B cell (primary cell): ENCODE data around the gene HSPBP1. TPM values are rescaled to one million over a fixed set of nuclear protein-coding genes. Genes with fewer than 3 reads are reported as not detected.

Experiments
- ATAC-seq: fragments of 200-7000 bp; cut with Tn5 transposase; one replicate; pipeline ENCODE4 v1.10.0; 2021; ENCODE audit warnings: low read depth, mild to moderate bottlenecking, moderate number of reproducible peaks, moderate library complexity
- CTCF ChIA-PET: fragments of 350-600 bp; sonication (Branson Sonifier 250); formaldehyde crosslinking; loops from one replicate; lab custom pipeline; 2021; ENCODE audit warnings: antibody characterized with exemption, inconsistent platforms; lab: Charles Lee
- POLR2A ChIA-PET: fragments of 350-600 bp; sonication (Branson Sonifier 250); formaldehyde crosslinking; loops from one replicate; lab custom pipeline; 2021; ENCODE audit warnings: antibody characterized with exemption; lab: Charles Lee
- DNase-seq: peaks from one replicate; pipeline ENCODE4 v3.0.0; 2013
- H2AFZ ChIP-seq: 2 replicates; pipeline ENCODE4 v1.6.1; 2012; ENCODE audit warnings: mild to moderate bottlenecking, low read depth, low read length; ENCODE audit not compliant: insufficient read depth, poor library complexity, severe bottlenecking
- H3K27ac ChIP-seq, 2 donors: 1 replicate in 1 of 2; 2 replicates in 1 of 2; pipeline ENCODE4 v1.5.1; 2012 to 2013; ENCODE audit warnings: low read length in 2 of 2, mild to moderate bottlenecking in 2 of 2, moderate library complexity in 1 of 2
- H3K27me3 ChIP-seq, 4 experiments: fragments of 200-600 bp in 1 of 4; sonication (generic) in 1 of 4; replicated peaks in 1 of 4; 1 replicate in 2 of 4; 2 replicates in 2 of 4; pipeline versions ENCODE4 v1.6.1 to v1.7.0; 2013 to 2016; ENCODE audit warnings: low read length in 3 of 4, mild to moderate bottlenecking in 2 of 4, mixed read lengths in 1 of 4, moderate library complexity in 1 of 4; ENCODE audit not compliant: insufficient read depth in 4 of 4, control insufficient read depth in 3 of 4; ENCODE audit errors: control extremely low read depth in 1 of 4
- H3K36me3 ChIP-seq, 2 experiments: replicated peaks in 1 of 2; 1 replicate in 1 of 2; 2 replicates in 1 of 2; pipeline versions ENCODE4 v1.6.1 to v1.7.1; 2013; ENCODE audit warnings: low read length in 1 of 2; ENCODE audit not compliant: insufficient read depth in 2 of 2, control insufficient read depth in 1 of 2; ENCODE audit errors: control extremely low read depth in 1 of 2, extremely low read depth in 1 of 2
- H3K4me1 ChIP-seq, 2 donors: fragments of 200-600 bp in 1 of 2; sonication (generic) in 1 of 2; 1 replicate in 1 of 2; 2 replicates in 1 of 2; pipeline versions ENCODE4 v1.5.1 to v1.6.1; 2013 to 2017; ENCODE audit warnings: low read length in 2 of 2; ENCODE audit not compliant: control insufficient read depth in 2 of 2, insufficient read depth in 2 of 2
- H3K4me2 ChIP-seq: replicated peaks from 2 replicates; pipeline ENCODE3; 2012; ENCODE audit warnings: mild to moderate bottlenecking, low read depth, low read length; ENCODE audit not compliant: poor library complexity, severe bottlenecking
- H3K4me3 ChIP-seq, 5 experiments: fragments of 200-600 bp in 1 of 5; sonication (generic) in 1 of 5; 1 replicate in 3 of 5; 2 replicates in 2 of 5; pipeline versions ENCODE4 v1.5.1 to v1.7.0; 2011 to 2016; ENCODE audit warnings: low read length in 4 of 5, mild to moderate bottlenecking in 4 of 5, low read depth in 2 of 5, control low read depth in 1 of 5, moderate library complexity in 1 of 5; ENCODE audit not compliant: insufficient read depth in 1 of 5; ENCODE audit errors: control extremely low read depth in 1 of 5, extremely low read depth in 1 of 5
- H3K79me2 ChIP-seq: fragments of 200-600 bp; sonication (generic); one replicate; pipeline ENCODE4 v1.6.0; 2016; ENCODE audit warnings: low read length; ENCODE audit not compliant: control insufficient read depth, insufficient read depth
- H3K9ac ChIP-seq: fragments of 200-600 bp; sonication (generic); 2 replicates; pipeline ENCODE4 v1.6.1; 2017; ENCODE audit warnings: mild to moderate bottlenecking, low read length, moderate library complexity
- H3K9me3 ChIP-seq, 3 donors: one replicate each; pipeline versions ENCODE4 v1.6.1 to v1.7.1; 2013; ENCODE audit warnings: low read length in 2 of 3; ENCODE audit not compliant: control insufficient read depth in 2 of 3, insufficient read depth in 1 of 3; ENCODE audit errors: control extremely low read depth in 1 of 3
- H4K20me1 ChIP-seq: 2 replicates; pipeline ENCODE4 v1.6.0; 2012; ENCODE audit warnings: mild to moderate bottlenecking, low read length; ENCODE audit not compliant: insufficient read depth, control insufficient read depth, poor library complexity, severe bottlenecking
- H3K27ac Mint-ChIP-seq: one replicate; pipeline ENCODE4 v1.8.0; 2021; ENCODE audit warnings: mixed read lengths
- H3K27me3 Mint-ChIP-seq: one replicate; pipeline ENCODE4 v1.8.0; 2021; ENCODE audit warnings: mixed read lengths
- H3K4me1 Mint-ChIP-seq: one replicate; pipeline ENCODE4 v1.8.0; 2021; ENCODE audit warnings: mixed read lengths
- H3K4me3 Mint-ChIP-seq: one replicate; pipeline ENCODE4 v1.8.0; 2021; ENCODE audit warnings: mixed read lengths
- H3K9me3 Mint-ChIP-seq: one replicate; pipeline ENCODE4 v1.8.0; 2022; ENCODE audit warnings: mixed read lengths; ENCODE audit not compliant: insufficient read depth
- CTCF ChIP-seq: fragments of 200-600 bp; IDR thresholded peaks from one replicate; pipeline ENCODE4 v1.8.0; 2022; ENCODE audit warnings: antibody characterized with exemption, mild to moderate bottlenecking
- EZH2 ChIP-seq: IDR thresholded peaks from 2 replicates; pipeline ENCODE4 v1.6.1; 2012; ENCODE audit warnings: borderline replicate concordance, low read depth, mild to moderate bottlenecking, moderate library complexity, low read length; ENCODE audit not compliant: insufficient read depth, poor library complexity, severe bottlenecking
- WGBS: methylation state at CpG from one replicate; pipeline ENCODE4 v1.1.5; 2013; ENCODE audit warnings: missing lambda C conversion rate; ENCODE audit not compliant: insufficient coverage; 5-methylcytosine and 5-hydroxymethylcytosine counted together
- intact Hi-C: fragments of 100-400 bp; cut with micrococcal nuclease; formaldehyde crosslinking; loops from one replicate; pipeline ENCODE4 v1.10.0; 2022
- polyA plus RNA-seq: library from polyadenylated mRNA; depleted of rRNA; stranded (reverse); fragments of >200 nt; gene quantifications from 2 replicates; pipeline ENCODE4 v1.2.3, GENCODE V29; 2012
- total RNA-seq, 2 donors: library from RNA; stranded (reverse); fragments of 120-200 nt in 1 of 2; gene quantifications; 1 replicate in 1 of 2; 2 replicates in 1 of 2; pipeline versions ENCODE4 v1.2.3 to v1.2.4, GENCODE V29; 2013 to 2022

HSPBP1 gene
- total and polyA plus RNA-seq, 2 donors (not counting 1 experiment from before 2014, with no cell fraction given) = 15.6 to 19.0 TPM

GRCh38 chr19:55224038-55224665, 55.8 kb downstream of the HSPBP1 start:
- H3K27me3 ChIP-seq = no peaks in the 10 kb centered on the region
- no peak overlapping the region for H3K9ac ChIP-seq
- DNase-seq (no peak), ATAC-seq (no peak)
- peaks cover 3 to 31% of the 10 kb centered on the region in 2 experiments for H3K36me3 ChIP-seq
- H4K20me1 ChIP-seq = peaks cover 43% of the 10 kb centered on the region
- WGBS = 84% methylated on average over 24 of the region's 26 CpGs
- H3K27me3 Mint-ChIP-seq = no peaks in the 10 kb centered on the region
- H3K4me3 Mint-ChIP-seq = no peak overlapping the region
- H3K4me3 ChIP-seq = no peak overlapping the region
- H3K27ac ChIP-seq = no peak overlapping the region
- POLR2A ChIA-PET = no interaction called here
- no peak overlapping the region for H3K27ac Mint-ChIP-seq
- TF ChIP-seq CTCF = no peak
- TF ChIP-seq EZH2 = no peak
- H3K4me1 ChIP-seq = no peaks in the 10 kb centered on the region
- CTCF ChIA-PET = interaction anchor here (0.5 to 0.9 kb wide), 2 partner anchors 36 to 55 kb away, joined by 3 read pairs; no protein-coding TSS in a partner anchor
- H3K4me1 Mint-ChIP-seq = peaks cover 3% of the 10 kb centered on the region
- H2AFZ ChIP-seq = no peak overlapping the region
- H3K9me3 Mint-ChIP-seq = peaks cover 3% of the 10 kb centered on the region
- peaks cover 0 to 11% (median 8%) of the 10 kb centered on the region in 3 donors for H3K9me3 ChIP-seq
- no peaks in the 10 kb centered on the region for H3K79me2 ChIP-seq
- H3K4me2 ChIP-seq = no peak overlapping the region
- intact Hi-C loops = no loop called here

GRCh38 chr19:55223291-55224037, 56.4 kb downstream of the HSPBP1 start:
- Histone ChIP-seq H4K20me1 (peaks cover 36% of the 10 kb centered on the region), H3K27ac (no peak overlapping the region), H3K9ac (no peak overlapping the region), H3K4me2 (no peak overlapping the region), H3K27me3 (no peaks in the 10 kb centered on the region), H3K9me3 (peaks cover 0 to 11% (median 8%) of the 10 kb centered on the region in 3 donors), H3K4me3 (no peak overlapping the region), H3K4me1 (no peaks in the 10 kb centered on the region), H3K79me2 (no peaks in the 10 kb centered on the region), H3K36me3 (peaks cover 3 to 24% of the 10 kb centered on the region in 2 experiments), H2AFZ (no peak overlapping the region)
- intact Hi-C loops = no loop called here
- ChIA-PET CTCF (interaction anchor here (0.5 to 0.9 kb wide), 2 partner anchors 37 to 55 kb away, joined by 3 read pairs; no protein-coding TSS in a partner anchor), POLR2A (no interaction called here)
- peaks cover 3% of the 10 kb centered on the region for H3K9me3 Mint-ChIP-seq
- TF ChIP-seq CTCF (no peak), EZH2 (no peak)
- ATAC-seq (no peak), DNase-seq (no peak)
- peaks cover 3% of the 10 kb centered on the region for H3K4me1 Mint-ChIP-seq
- no peaks in the 10 kb centered on the region for H3K27me3 Mint-ChIP-seq
- 90% methylated on average over 12 of the region's 17 CpGs for WGBS
- no peak overlapping the region for H3K27ac Mint-ChIP-seq
- H3K4me3 Mint-ChIP-seq = no peak overlapping the region
